Upper lobe of right lung (tissue), 1 donor: ENCODE results near the gene P2RX2. TPM values are rescaled to one million over a fixed set of nuclear protein-coding genes. Genes with fewer than 3 reads are reported as not detected.
A peak's percentile ranks its signal among the peaks of the same experiment; 100 is the strongest.

Source experiments
- ATAC-seq: fragments of 200-7000 bp; cut with Tn5 transposase; one replicate; pipeline ENCODE4 v1.9.1; 2020; ENCODE audit warnings: mild to moderate bottlenecking, moderate library complexity
- DNase-seq: peaks from one replicate; pipeline ENCODE4 v3.0.0-alpha.2; 2020
- H3K27ac ChIP-seq: fragments of 200-600 bp; one replicate; pipeline ENCODE4 v1.8.0; 2022
- H3K27me3 ChIP-seq: fragments of 200-600 bp; one replicate; pipeline ENCODE4 v1.8.0; 2022; ENCODE audit warnings: mild to moderate bottlenecking
- H3K36me3 ChIP-seq: fragments of 200-600 bp; one replicate; pipeline ENCODE4 v1.8.0; 2022
- H3K4me1 ChIP-seq: fragments of 200-600 bp; one replicate; pipeline ENCODE4 v1.8.0; 2022
- H3K4me3 ChIP-seq: fragments of 200-600 bp; one replicate; pipeline ENCODE4 v1.8.0; 2022; ENCODE audit warnings: mild to moderate bottlenecking
- H3K9me3 ChIP-seq: fragments of 200-600 bp; one replicate; pipeline ENCODE4 v1.8.0; 2022
- intact Hi-C: fragments of 100-400 bp; cut with DNase I; formaldehyde crosslinking; loops from one replicate; pipeline ENCODE4 v1.11.0; 2022
- total RNA-seq: library from RNA; stranded (reverse); fragmentation: NEBNext Ultra II Directional; extraction: Animal tissue kit (Norgen Biotek cat#: 25700); gene quantifications from one replicate; pipeline ENCODE4 v1.2.1, GENCODE V29; 2021
- TF ChIP-seq, protein P1 (sequence below): fragments of 200-600 bp; IDR thresholded peaks from one replicate; pipeline ENCODE4 v1.8.0; 2022; ENCODE audit warnings: antibody characterized with exemption
- donor health status: DM: no; HTN: yes; CAD: no; lungs with severe emphysema.

Gene P2RX2
- total RNA-seq, 1 donor from 2014 or later = 0.55 TPM

DNA sequence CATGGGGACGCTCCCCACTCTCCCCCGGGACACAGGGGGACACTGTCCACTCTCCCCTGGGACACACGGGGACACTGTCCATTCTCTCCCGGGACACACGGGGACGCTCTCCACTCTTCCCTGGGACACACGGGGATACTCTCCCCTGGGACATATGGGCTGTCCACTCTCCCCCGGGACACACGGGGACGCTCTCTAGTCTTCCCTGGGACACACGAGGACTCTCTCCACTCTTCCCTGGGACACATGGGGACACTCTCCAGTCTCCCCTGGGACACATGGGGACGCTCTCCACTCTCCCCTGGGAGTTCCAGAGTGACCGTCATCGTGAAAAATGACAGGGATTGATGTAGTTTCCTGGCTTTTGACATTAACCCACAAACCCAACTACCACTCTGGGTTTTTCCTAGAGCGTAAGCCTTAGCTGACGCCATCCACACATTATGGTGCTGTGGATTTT is 3.0 kb upstream of the P2RX2 start:
- DNase-seq (no peak), ATAC-seq (no peak)
- TF ChIP-seq, protein P1, sequence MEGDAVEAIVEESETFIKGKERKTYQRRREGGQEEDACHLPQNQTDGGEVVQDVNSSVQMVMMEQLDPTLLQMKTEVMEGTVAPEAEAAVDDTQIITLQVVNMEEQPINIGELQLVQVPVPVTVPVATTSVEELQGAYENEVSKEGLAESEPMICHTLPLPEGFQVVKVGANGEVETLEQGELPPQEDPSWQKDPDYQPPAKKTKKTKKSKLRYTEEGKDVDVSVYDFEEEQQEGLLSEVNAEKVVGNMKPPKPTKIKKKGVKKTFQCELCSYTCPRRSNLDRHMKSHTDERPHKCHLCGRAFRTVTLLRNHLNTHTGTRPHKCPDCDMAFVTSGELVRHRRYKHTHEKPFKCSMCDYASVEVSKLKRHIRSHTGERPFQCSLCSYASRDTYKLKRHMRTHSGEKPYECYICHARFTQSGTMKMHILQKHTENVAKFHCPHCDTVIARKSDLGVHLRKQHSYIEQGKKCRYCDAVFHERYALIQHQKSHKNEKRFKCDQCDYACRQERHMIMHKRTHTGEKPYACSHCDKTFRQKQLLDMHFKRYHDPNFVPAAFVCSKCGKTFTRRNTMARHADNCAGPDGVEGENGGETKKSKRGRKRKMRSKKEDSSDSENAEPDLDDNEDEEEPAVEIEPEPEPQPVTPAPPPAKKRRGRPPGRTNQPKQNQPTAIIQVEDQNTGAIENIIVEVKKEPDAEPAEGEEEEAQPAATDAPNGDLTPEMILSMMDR = no peak
- Histone ChIP-seq H3K4me3 (no peak overlapping the region), H3K27me3 (peaks cover 32% of the 10 kb centered on the region), H3K4me1 (peaks cover 5% of the 10 kb centered on the region), H3K27ac (no peak overlapping the region), H3K9me3 (no peaks in the 10 kb centered on the region), H3K36me3 (no peaks in the 10 kb centered on the region)
- intact Hi-C loops = loop anchor here (10.0 kb wide), 1 partner anchor 191 kb away; no protein-coding TSS in a partner anchor

- no peak for ATAC-seq
- Histone ChIP-seq H3K27me3 (peaks cover 32% of the 10 kb centered on the region), H3K4me1 (peaks cover 5% of the 10 kb centered on the region), H3K4me3 (no peak overlapping the region), H3K27ac (no peak overlapping the region), H3K9me3 (no peaks in the 10 kb centered on the region), H3K36me3 (no peaks in the 10 kb centered on the region)
- TF ChIP-seq, protein P1 = no peak
- intact Hi-C loops = loop anchor here (10.0 kb wide), 1 partner anchor 192 kb away; no protein-coding TSS in a partner anchor
- DNase-seq = no peak
Measured at GRCh38 chr12:132617135-132617701, 1.4 kb upstream of the P2RX2 start.

DNA sequence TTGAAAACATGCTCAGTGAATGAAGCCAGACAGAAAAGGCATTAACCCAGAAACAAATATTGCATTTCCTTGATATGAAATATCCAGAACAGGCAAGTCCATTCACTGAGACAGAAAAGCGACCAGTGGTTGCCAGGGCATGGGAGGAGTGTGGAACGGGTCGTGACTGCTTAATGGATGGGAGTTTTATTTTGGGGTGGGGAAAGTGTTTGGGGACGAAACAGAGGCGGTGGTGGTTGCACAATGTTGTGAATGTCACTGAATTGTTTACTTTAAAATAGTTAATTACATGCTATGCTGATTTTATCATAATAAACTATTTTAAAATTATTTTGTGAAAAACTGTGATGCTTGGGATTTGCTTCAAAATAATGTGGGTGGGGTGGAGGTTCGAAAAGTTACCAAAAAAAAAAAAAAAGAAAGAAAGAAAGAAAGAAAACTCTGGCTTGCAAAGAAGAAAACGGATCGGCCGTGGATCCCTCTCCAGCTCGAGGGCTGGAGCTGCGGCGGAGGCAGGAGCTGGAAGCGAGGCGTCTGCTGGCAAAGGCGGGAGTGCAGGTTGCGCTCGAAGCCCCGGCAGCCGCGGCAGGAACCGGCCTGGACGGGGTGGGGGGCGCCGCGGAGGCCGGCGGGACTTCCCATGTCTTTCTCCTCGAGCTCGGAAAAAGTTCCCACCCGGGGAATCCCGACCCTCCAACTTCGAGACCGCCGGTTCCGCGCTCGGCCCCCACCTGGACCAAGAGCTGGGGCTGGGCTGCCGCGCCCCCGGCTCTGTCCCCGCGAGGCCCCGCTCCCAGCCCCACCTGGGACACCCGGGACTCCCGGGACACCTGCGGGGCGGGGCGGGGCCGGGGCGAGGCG is 524 bp upstream of the P2RX2 start:
- Histone ChIP-seq H3K27me3 (peaks cover 32% of the 10 kb centered on the region), H3K4me3 (peak overlapping the region; percentile 31)

DNA sequence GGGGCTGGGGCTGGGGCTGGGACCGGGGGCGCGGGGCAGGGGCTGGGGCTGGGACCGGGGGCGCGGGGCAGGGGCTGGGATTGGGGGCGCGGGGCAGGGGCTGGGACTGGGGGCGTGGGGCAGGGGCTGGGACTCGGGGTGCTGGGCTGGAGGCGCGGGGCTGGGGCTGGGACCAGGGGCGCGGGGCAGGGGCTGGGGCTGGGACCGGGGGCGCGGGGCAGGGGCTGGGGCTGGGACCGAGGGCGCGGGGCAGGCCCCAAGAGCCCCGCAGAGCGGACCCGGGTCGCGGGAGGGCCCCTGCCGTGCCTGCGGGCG is 452 bp downstream of the P2RX2 start:
- H3K4me3 ChIP-seq = no peak overlapping the region
- H3K27ac ChIP-seq = no peak overlapping the region
- H3K9me3 ChIP-seq = no peaks in the 10 kb centered on the region
- ATAC-seq (no peak), DNase-seq (no peak)
- peaks cover 32% of the 10 kb centered on the region for H3K27me3 ChIP-seq
- TF ChIP-seq, protein P1 = no peak
- peaks cover 5% of the 10 kb centered on the region for H3K4me1 ChIP-seq
- H3K36me3 ChIP-seq = no peaks in the 10 kb centered on the region
- intact Hi-C loops = loop anchor here (10.0 kb wide), 1 partner anchor 194 kb away; no protein-coding TSS in a partner anchor

More for the DNA sequence above, 524 bp upstream of the P2RX2 start:
- no peak for ATAC-seq
- TF ChIP-seq, protein P1 = no peak
- Histone ChIP-seq H3K27ac (no peak overlapping the region), H3K36me3 (no peaks in the 10 kb centered on the region), H3K4me1 (peaks cover 5% of the 10 kb centered on the region), H3K9me3 (no peaks in the 10 kb centered on the region)
- intact Hi-C loops = loop anchor here (10.0 kb wide), 1 partner anchor 193 kb away; no protein-coding TSS in a partner anchor
- no peak for DNase-seq

DNA sequence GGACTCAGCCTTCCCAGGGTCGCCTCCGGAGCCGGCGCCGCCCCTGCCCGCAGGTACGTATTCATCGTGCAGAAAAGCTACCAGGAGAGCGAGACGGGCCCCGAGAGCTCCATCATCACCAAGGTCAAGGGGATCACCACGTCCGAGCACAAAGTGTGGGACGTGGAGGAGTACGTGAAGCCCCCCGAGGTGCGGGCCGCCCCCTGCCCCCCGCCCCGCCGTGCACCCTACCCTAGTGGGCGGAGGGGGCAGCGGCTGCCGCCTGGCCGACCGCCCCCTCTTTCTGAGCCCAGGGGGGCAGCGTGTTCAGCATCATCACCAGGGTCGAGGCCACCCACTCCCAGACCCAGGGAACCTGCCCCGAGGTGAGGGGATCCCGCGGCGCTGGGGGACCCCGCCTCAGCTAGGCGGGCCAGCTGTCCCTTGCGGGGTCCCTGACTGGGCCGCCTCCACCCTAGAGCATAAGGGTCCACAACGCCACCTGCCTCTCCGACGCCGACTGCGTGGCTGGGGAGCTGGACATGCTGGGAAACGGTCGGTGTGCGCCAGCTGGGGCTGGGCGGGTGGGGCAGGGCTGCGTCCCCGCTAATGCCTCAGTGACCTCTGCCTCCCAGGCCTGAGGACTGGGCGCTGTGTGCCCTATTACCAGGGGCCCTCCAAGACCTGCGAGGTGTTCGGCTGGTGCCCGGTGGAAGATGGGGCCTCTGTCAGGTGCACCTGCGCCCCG is 973 bp downstream of the P2RX2 start:
- Histone ChIP-seq H3K27me3 (peaks cover 32% of the 10 kb centered on the region), H3K4me3 (no peak overlapping the region), H3K4me1 (peaks cover 5% of the 10 kb centered on the region), H3K27ac (no peak overlapping the region), H3K9me3 (no peaks in the 10 kb centered on the region), H3K36me3 (peaks cover 3% of the 10 kb centered on the region)
- intact Hi-C loops = loop anchor here (10.0 kb wide), 1 partner anchor 195 kb away; no protein-coding TSS in a partner anchor
- TF ChIP-seq, protein P1 = no peak
- ATAC-seq (no peak), DNase-seq (no peak)
